ENCODE measurements around the gene TMEM214. TPM values are rescaled to one million over a fixed set of nuclear protein-coding genes. Genes with fewer than 3 reads are reported as not detected.

The TMEM214 gene
- total and polyA plus RNA-seq, 7 donors: 29.4 to 50.4 (median 35.8) TPM

GRCh38 chr2:27038012-27038411 lies 5.2 kb downstream of the TMEM214 start:
- intact Hi-C loops (cut with DNase I): loop anchor here in 1 of 2 donors (5.0 kb wide), 1 partner anchor 44 kb away; no protein-coding TSS in a partner anchor
- no peak for TF ChIP-seq CTCF (IDR thresholded peaks at IDR 0.05)
- WGBS, 3 donors: 84 to 88% (median 86%) methylated on average over 6 of the region's 6 CpGs
- ATAC-seq: no peak
- H3K9me3 ChIP-seq: no peaks in the 10 kb centered on the region
- peaks cover 10 to 68% of the 10 kb centered on the region in 2 donors for H3K36me3 ChIP-seq (ENCODE audit: insufficient read depth in 1 of 2, low read depth in 1 of 2)
- H3K27ac ChIP-seq: no peak overlapping the region
- no peaks in the 10 kb centered on the region for H3K27me3 ChIP-seq (ENCODE audit: insufficient read depth in 3 of 3, low read length in 2 of 3)
- no peak overlapping the region for H3K4me3 ChIP-seq
- no peak for DNase-seq
- H3K4me1 ChIP-seq: peaks cover 25% of the 10 kb centered on the region

DNA sequence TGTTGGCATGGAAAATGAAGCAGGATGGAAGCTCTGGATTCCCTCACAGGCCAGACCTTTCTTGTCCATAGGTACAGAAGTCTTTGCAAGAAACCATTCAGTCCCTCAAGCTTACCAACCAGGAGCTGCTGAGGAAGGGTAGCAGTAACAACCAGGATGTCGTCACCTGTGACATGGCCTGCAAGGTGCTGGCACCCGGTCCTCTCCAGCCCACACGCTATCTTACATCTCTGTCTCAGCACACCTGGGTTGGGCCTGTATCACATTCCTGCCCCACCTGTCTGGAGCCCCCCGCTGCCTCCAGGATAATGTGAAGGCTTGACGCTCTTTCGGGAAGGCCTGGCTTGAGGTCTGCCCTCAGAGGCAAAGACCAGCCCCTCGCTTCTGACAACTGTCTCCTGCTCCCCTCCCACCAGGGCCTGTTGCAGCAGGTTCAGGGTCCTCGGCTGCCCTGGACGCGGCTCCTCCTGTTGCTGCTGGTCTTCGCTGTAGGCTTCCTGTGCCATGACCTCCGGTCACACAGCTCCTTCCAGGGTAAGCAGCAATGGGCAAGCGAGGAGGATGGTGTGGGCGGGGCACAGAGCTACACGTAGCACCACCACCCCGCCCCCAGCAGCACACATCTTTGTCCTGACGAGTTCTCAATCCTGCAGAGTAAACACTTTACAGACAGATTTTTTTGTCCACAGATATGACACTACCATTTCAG lies 6.0 kb downstream of the TMEM214 start:
- no peak overlapping the region for H3K27ac ChIP-seq
- H3K4me1 ChIP-seq: peaks cover 21% of the 10 kb centered on the region
- no peak for DNase-seq
- no peaks in the 10 kb centered on the region for H3K9me3 ChIP-seq
- WGBS, 3 donors: 87 to 93% (median 87%) methylated on average over 17 of the region's 17 CpGs
- intact Hi-C loops (cut with DNase I): loop anchor here in 1 of 2 donors (5.0 kb wide), 1 partner anchor 44 kb away; no protein-coding TSS in a partner anchor
- peaks cover 10 to 68% of the 10 kb centered on the region in 2 donors for H3K36me3 ChIP-seq (ENCODE audit: insufficient read depth in 1 of 2, low read depth in 1 of 2)
- H3K27me3 ChIP-seq (ENCODE audit: insufficient read depth in 3 of 3, low read length in 2 of 3): no peaks in the 10 kb centered on the region
- no peak for ATAC-seq
- no peak for TF ChIP-seq CTCF (IDR thresholded peaks at IDR 0.05)
- no peak overlapping the region for H3K4me3 ChIP-seq

DNA sequence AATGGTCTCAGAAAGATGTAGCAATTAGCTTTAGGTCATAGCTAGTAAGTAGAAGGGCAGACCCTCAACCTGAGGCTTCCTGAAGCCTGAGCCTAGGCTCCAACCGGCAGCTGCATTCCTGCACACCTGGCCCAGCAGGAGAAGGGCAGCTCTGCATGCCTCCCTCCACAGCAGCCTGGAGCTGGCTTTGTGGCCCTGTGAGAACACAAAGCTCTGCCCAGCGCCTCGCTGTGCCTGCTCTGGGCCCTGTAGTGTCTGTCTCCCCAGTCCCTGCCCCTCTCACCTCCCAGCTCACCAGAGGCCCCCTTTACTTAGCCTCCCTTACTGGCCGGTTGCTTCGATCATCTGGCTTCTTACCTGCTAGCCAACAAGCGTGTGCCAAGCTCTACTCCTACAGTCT lies 6.7 kb downstream of the TMEM214 start:
- WGBS, 3 donors: 91 to 94% (median 92%) methylated on average over 6 of the region's 6 CpGs
- ATAC-seq: no peak
- intact Hi-C loops (cut with DNase I): loop anchor here in 1 of 2 donors (5.0 kb wide), 1 partner anchor 43 kb away; no protein-coding TSS in a partner anchor
- no peak overlapping the region for H3K4me3 ChIP-seq
- no peak overlapping the region for H3K27ac ChIP-seq
- TF ChIP-seq CTCF (IDR thresholded peaks at IDR 0.05): no peak
- H3K36me3 ChIP-seq (ENCODE audit: insufficient read depth in 1 of 2, low read depth in 1 of 2): peaks cover 10 to 68% of the 10 kb centered on the region in 2 donors
- no peaks in the 10 kb centered on the region for H3K27me3 ChIP-seq (ENCODE audit: insufficient read depth in 3 of 3, low read length in 2 of 3)
- H3K4me1 ChIP-seq: peaks cover 14% of the 10 kb centered on the region
- DNase-seq: no peak
- H3K9me3 ChIP-seq: no peaks in the 10 kb centered on the region

- Histone ChIP-seq H3K4me3 (no peak overlapping the region), H3K27me3 (ENCODE audit: insufficient read depth in 3 of 3, low read length in 2 of 3) (no peaks in the 10 kb centered on the region), H3K27ac (no peak overlapping the region), H3K4me1 (peaks cover 10% of the 10 kb centered on the region), H3K9me3 (no peaks in the 10 kb centered on the region), H3K36me3 (ENCODE audit: insufficient read depth in 1 of 2, low read depth in 1 of 2) (peaks cover 10 to 66% of the 10 kb centered on the region in 2 donors)
- DNase-seq (no peak), ATAC-seq (no peak)
- no peak for TF ChIP-seq CTCF (IDR thresholded peaks at IDR 0.05)
- WGBS, 3 donors: 90 to 92% (median 91%) methylated on average over 6 to 7 of the region's 7 CpGs
- intact Hi-C loops (cut with DNase I): loop anchor here in 1 of 2 donors (5.0 kb wide), 1 partner anchor 42 kb away; no protein-coding TSS in a partner anchor
Measured at GRCh38 chr2:27039871-27040270, 7.1 kb downstream of the TMEM214 start.
